ENCODE measurements around the gene ADAMTS3.

- TF ChIP-seq ZNF431 (CRISPR knock-in tag; IDR thresholded peaks at IDR 0.05; ENCODE audit: borderline replicate concordance, low read depth) (no peak), ZBTB8A (CRISPR knock-in tag; IDR thresholded peaks at IDR 0.05; ENCODE audit: borderline replicate concordance, low read depth) (no peak), ZUFSP (CRISPR knock-in tag; IDR thresholded peaks at IDR 0.05; ENCODE audit: borderline replicate concordance) (no peak), AKAP8 (CRISPR knock-in tag; IDR thresholded peaks at IDR 0.05) (no peak), CBFB (CRISPR knock-in tag; IDR thresholded peaks at IDR 0.05) (no peak), FOSL2 (CRISPR knock-in tag; IDR thresholded peaks at IDR 0.05) (no peak), CTCF (CRISPR knock-in tag; IDR thresholded peaks at IDR 0.05) (no peak), RBAK (CRISPR knock-in tag; IDR thresholded peaks at IDR 0.05) (no peak), ATM (IDR thresholded peaks at IDR 0.05; ENCODE audit: borderline replicate concordance) (no peak), ZFP91 (CRISPR knock-in tag; IDR thresholded peaks at IDR 0.05; ENCODE audit: borderline replicate concordance) (no peak)
- TF ChIP-seq, protein P1, sequence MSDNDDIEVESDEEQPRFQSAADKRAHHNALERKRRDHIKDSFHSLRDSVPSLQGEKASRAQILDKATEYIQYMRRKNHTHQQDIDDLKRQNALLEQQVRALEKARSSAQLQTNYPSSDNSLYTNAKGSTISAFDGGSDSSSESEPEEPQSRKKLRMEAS (IDR thresholded peaks at IDR 0.05), result no peak
Observed at GRCh38 chr4:72418458-72418857, 150.6 kb downstream of the ADAMTS3 start.

All from HepG2 (cell line).